PC-9 (cell line): ENCODE results near the gene DMAC2. TPM values are rescaled to one million over a fixed set of nuclear protein-coding genes. Genes with fewer than 3 reads are reported as not detected.
A peak's percentile ranks its signal among the peaks of the same experiment; 100 is the strongest.

ENCODE experiments used
- BruUV-seq: library from RNA; stranded (reverse); fragments of 400-500 nt; replicated peaks from 2 replicates; lab custom pipeline; 2021; lab: Mats Ljungman, UMichigan
- CTCF ChIA-PET: fragments of 300-600 bp; sonication (Branson Sonifier 250); formaldehyde crosslinking; loops from one replicate; lab custom pipeline; 2022; ENCODE audit warnings: antibody characterized with exemption; lab: Charles Lee
- POLR2A ChIA-PET: fragments of 300-600 bp; sonication (Branson Sonifier 250); formaldehyde crosslinking; loops from one replicate; lab custom pipeline; 2022; ENCODE audit warnings: antibody characterized with exemption; ENCODE audit not compliant: unreplicated experiment; lab: Charles Lee
- DNase-seq, 2 experiments: peaks; one replicate each; pipeline versions ENCODE4 v3.0.0 to v3.0.0-alpha.2; 2015 to 2022; ENCODE audit warnings: mixed read lengths in 1 of 2
- H2AFZ ChIP-seq: fragments of 200-600 bp; sonication (generic); 2 replicates; pipeline ENCODE4 v1.8.1; 2017; ENCODE audit warnings: antibody characterized with exemption
- H3F3A ChIP-seq: fragments of 200-600 bp; sonication (generic); 2 replicates; pipeline ENCODE4 v1.8.1; 2017; ENCODE audit warnings: antibody characterized with exemption, mild to moderate bottlenecking, low read depth; ENCODE audit not compliant: insufficient read depth
- H3K27ac ChIP-seq: fragments of 200-600 bp; sonication (generic); 2 replicates; pipeline ENCODE4 v1.6.1; 2016; ENCODE audit warnings: mixed run types
- H3K27me3 ChIP-seq: fragments of 200-600 bp; sonication (generic); 2 replicates; pipeline ENCODE4 v1.6.1; 2016; ENCODE audit warnings: low read depth, mixed run types; ENCODE audit not compliant: insufficient read depth
- H3K36me3 ChIP-seq: fragments of 200-600 bp; sonication (generic); 2 replicates; pipeline ENCODE4 v1.6.1; 2016; ENCODE audit warnings: low read depth, mixed run types
- H3K4me1 ChIP-seq: fragments of 200-600 bp; sonication (generic); replicated peaks from 2 replicates; pipeline ENCODE4 v1.6.1; 2016; ENCODE audit warnings: mixed run types; ENCODE audit not compliant: insufficient read depth
- H3K4me2 ChIP-seq: fragments of 200-600 bp; sonication (generic); 2 replicates; pipeline ENCODE4 v1.6.1; 2017; ENCODE audit warnings: mixed run types
- H3K4me3 ChIP-seq: fragments of 200-600 bp; sonication (generic); 2 replicates; pipeline ENCODE4 v1.6.1; 2016; ENCODE audit warnings: mixed run types
- H3K79me2 ChIP-seq: fragments of 200-600 bp; sonication (generic); 2 replicates; pipeline ENCODE4 v1.6.1; 2017; ENCODE audit warnings: low read depth, mixed run types
- H3K9me2 ChIP-seq: fragments of 200-600 bp; sonication (generic); 2 replicates; pipeline ENCODE4 v1.8.1; 2017; ENCODE audit warnings: mild to moderate bottlenecking; ENCODE audit not compliant: insufficient read depth
- H3K9me3 ChIP-seq: fragments of 200-600 bp; sonication (generic); 2 replicates; pipeline ENCODE4 v1.8.1; 2016; ENCODE audit warnings: low read depth; ENCODE audit not compliant: insufficient read depth
- H4K20me1 ChIP-seq: fragments of 200-600 bp; sonication (generic); 2 replicates; pipeline ENCODE4 v1.8.1; 2017; ENCODE audit not compliant: insufficient read depth
- EZH2 ChIP-seq: fragments of 200-600 bp; sonication (generic); IDR thresholded peaks from 2 replicates; pipeline ENCODE4 v1.8.0; 2017; ENCODE audit warnings: antibody characterized with exemption, low read depth
- intact Hi-C: fragments of 100-400 bp; cut with micrococcal nuclease; formaldehyde crosslinking; loops from one replicate; pipeline ENCODE4 v1.10.0; 2022; ENCODE audit not compliant: unreplicated experiment
- total RNA-seq: library from RNA; stranded (reverse); gene quantifications from 2 replicates; pipeline ENCODE4 v1.2.3, GENCODE V29; 2021
- TF ChIP-seq, protein P1 (sequence below): fragments of 200-600 bp; sonication (generic); conservative IDR thresholded peaks from 2 replicates; pipeline ENCODE4 v1.6.1; 2017; ENCODE audit warnings: mixed run types, antibody characterized with exemption, mild to moderate bottlenecking, moderate library complexity

DMAC2 gene
- total RNA-seq, 1 experiment from 2014 or later: 38.6 TPM

DNA sequence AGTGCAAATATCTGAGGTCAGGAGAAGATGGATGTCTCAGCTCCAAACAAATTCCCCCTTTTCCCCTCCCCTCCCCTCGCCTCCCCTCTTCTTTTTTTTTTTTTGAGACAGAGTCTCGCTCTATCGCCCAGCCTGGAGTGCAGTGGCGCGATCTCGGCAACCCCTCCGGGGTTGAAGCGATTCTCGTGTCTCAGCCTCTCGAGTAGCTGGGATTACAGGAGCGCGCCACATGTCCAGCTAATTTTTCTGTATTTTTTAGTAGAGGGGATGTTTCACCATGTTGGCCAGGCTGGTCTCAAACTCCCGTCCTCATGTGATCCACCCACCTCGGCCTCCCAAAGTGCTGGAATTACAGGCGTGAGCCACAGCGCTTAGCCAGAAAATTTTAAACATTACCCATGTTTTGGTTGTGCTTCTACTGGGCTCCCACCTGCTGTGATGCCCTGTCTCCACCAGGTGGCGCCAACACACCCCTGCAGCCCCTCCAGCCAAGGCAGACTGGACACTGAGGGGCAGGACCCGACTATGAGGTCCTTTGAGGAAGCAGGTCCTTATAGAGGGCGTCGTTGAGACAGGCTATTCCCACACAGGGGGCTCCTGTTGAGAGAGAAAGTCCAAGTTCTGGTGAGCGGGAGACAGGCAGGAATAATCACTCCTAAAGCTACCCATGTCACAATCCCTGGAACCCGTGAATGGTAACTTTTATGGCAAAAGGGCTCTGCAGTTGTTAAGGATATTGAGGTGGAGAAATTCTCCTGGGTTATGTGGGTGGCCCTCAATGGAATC is 9.6 kb upstream of the DMAC2 start:
- intact Hi-C loops: loop anchor here (1.0 to 5.0 kb wide), 4 partner anchors 114 to 373 kb away; no protein-coding TSS in a partner anchor
- Histone ChIP-seq H3K79me2 (no peaks in the 10 kb centered on the region), H3K27me3 (peaks cover 60% of the 10 kb centered on the region), H3K36me3 (no peaks in the 10 kb centered on the region), H3K4me3 (no peak overlapping the region), H3K4me1 (no peaks in the 10 kb centered on the region), H3F3A (no peaks in the 10 kb centered on the region; the same call in 1 of the 2 replicates), H4K20me1 (no peaks in the 10 kb centered on the region), H2AFZ (no peak overlapping the region), H3K9me2 (no peaks in the 10 kb centered on the region), H3K9me3 (no peaks in the 10 kb centered on the region), H3K4me2 (no peak overlapping the region), H3K27ac (no peak overlapping the region)
- BruUV-seq: no TSS peak
- DNase-seq: peak; percentile 41 to 72
- POLR2A ChIA-PET: no interaction called here
- TF ChIP-seq, protein P1, sequence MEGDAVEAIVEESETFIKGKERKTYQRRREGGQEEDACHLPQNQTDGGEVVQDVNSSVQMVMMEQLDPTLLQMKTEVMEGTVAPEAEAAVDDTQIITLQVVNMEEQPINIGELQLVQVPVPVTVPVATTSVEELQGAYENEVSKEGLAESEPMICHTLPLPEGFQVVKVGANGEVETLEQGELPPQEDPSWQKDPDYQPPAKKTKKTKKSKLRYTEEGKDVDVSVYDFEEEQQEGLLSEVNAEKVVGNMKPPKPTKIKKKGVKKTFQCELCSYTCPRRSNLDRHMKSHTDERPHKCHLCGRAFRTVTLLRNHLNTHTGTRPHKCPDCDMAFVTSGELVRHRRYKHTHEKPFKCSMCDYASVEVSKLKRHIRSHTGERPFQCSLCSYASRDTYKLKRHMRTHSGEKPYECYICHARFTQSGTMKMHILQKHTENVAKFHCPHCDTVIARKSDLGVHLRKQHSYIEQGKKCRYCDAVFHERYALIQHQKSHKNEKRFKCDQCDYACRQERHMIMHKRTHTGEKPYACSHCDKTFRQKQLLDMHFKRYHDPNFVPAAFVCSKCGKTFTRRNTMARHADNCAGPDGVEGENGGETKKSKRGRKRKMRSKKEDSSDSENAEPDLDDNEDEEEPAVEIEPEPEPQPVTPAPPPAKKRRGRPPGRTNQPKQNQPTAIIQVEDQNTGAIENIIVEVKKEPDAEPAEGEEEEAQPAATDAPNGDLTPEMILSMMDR: peak; percentile 98
- TF ChIP-seq EZH2: no peak
- CTCF ChIA-PET: interaction anchor here (0.6 to 1.3 kb wide), 6 partner anchors 10 to 1771 kb away, joined by 3 to 6 read pairs (median 4); partner anchors contain the start of gene DMAC2

DNA sequence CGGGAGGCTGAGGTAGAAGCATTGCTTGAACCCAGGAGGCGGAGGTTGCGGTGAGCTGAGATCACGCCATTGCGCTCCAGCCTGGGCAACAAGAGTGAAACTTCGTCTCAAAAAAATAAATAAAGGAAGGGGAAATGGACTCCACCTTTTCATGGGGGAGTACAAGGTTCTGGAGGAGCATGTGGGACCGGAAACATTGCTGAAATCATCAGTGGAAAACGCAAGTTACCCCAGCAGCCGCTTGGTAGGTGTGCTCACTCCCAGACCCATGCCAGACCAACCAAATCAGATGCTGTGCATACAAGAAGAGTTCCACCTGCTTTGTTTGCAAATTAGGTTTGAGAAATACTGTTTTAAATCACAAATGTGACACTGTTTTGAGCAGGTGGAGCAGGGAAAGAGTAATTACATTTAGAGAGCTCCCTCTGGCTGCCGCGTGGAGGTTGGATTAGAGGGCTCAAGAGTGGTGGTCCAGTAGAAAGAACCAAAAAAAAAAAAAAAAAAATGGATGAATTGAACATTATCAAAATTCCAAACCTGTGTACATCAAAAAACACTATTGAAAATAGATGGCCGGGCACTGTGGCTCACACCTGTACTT is 8.1 kb upstream of the DMAC2 start:
- CTCF ChIA-PET: interaction anchor here (0.6 to 0.7 kb wide), 4 partner anchors 107 to 857 kb away, joined by 6 to 18 read pairs (median 8); no protein-coding TSS in a partner anchor
- peaks cover 58% of the 10 kb centered on the region for H3K27me3 ChIP-seq
- no peak overlapping the region for H2AFZ ChIP-seq
- H3F3A ChIP-seq: no peaks in the 10 kb centered on the region; the same call in 1 of the 2 replicates
- H3K4me1 ChIP-seq: no peaks in the 10 kb centered on the region
- no peak overlapping the region for H3K4me3 ChIP-seq
- H3K79me2 ChIP-seq: no peaks in the 10 kb centered on the region
- TF ChIP-seq, protein P1: no peak
- TF ChIP-seq EZH2: no peak
- no peaks in the 10 kb centered on the region for H3K36me3 ChIP-seq
- no peaks in the 10 kb centered on the region for H3K9me2 ChIP-seq
- no peak overlapping the region for H3K4me2 ChIP-seq
- no peaks in the 10 kb centered on the region for H4K20me1 ChIP-seq
- H3K27ac ChIP-seq: no peak overlapping the region
- POLR2A ChIA-PET: no interaction called here
- no peaks in the 10 kb centered on the region for H3K9me3 ChIP-seq
- BruUV-seq: no TSS peak
- intact Hi-C loops: loop anchor here (5.0 kb wide), 1 partner anchor 374 kb away; no protein-coding TSS in a partner anchor
- DNase-seq: no peak

DNA sequence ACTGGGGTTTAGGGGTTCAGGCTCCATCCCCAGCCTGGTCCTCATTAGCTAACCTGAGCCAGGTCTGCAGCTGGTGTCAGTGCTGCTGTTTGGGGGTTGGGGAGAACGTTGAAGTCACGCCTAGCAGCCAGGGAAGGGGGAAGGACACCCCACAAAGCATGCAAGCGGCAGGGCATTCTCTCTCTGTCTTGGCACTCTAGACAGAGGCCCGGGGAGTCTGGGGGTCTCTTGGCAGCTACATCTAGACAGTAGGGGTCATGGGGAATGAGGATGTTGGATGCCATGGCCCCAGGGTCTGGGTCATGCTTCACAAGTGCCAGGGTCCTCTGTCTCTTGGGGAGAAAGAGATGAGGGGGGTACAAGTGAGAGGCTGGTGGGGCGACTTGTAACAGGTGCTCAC is 5.9 kb upstream of the DMAC2 start:
- CTCF ChIA-PET: interaction anchor here (0.6 kb wide), 1 partner anchor 1333 kb away, joined by 3 read pairs; no protein-coding TSS in a partner anchor

More for the DNA sequence above, 5.9 kb upstream of the DMAC2 start:
- H4K20me1 ChIP-seq: no peaks in the 10 kb centered on the region
- H3K27ac ChIP-seq: no peak overlapping the region
- BruUV-seq: no TSS peak
- no peak overlapping the region for H3K4me2 ChIP-seq
- POLR2A ChIA-PET: no interaction called here
- H3K9me3 ChIP-seq: no peaks in the 10 kb centered on the region; the same call in 1 of the 2 replicates
- DNase-seq: no peak
- no peaks in the 10 kb centered on the region for H3K9me2 ChIP-seq
- TF ChIP-seq EZH2: no peak
- TF ChIP-seq, protein P1: no peak
- H3K4me1 ChIP-seq: no peaks in the 10 kb centered on the region
- H3K36me3 ChIP-seq: no peaks in the 10 kb centered on the region
- no peaks in the 10 kb centered on the region for H3K79me2 ChIP-seq
- no peaks in the 10 kb centered on the region; the same call in 1 of the 2 replicates for H3F3A ChIP-seq
- H2AFZ ChIP-seq: no peak overlapping the region
- intact Hi-C loops: loop anchor here (5.0 kb wide), 1 partner anchor 377 kb away; no protein-coding TSS in a partner anchor
- H3K4me3 ChIP-seq: no peak overlapping the region
- H3K27me3 ChIP-seq: peaks cover 46% of the 10 kb centered on the region
